ENCODE data around the gene LRP6. TPM values are rescaled to one million over a fixed set of nuclear protein-coding genes. Genes with fewer than 3 reads are reported as not detected.

LRP6 gene
- total and polyA plus RNA-seq, 10 of the 15 experiments (the other 5 are each of a cell fraction or from before 2014, with no cell fraction given) = 1.5 to 14.9 (median 6.1) TPM

GRCh38 chr12:12097891-12098690 lies 168.8 kb downstream of the LRP6 start:
- Histone ChIP-seq H4K20me1 (ENCODE audit: control insufficient read depth, insufficient read depth) (no peaks in the 10 kb centered on the region), H3K27me3 (replicated peaks in 1 of 2; ENCODE audit: control insufficient read depth in 2 of 2, insufficient read depth in 2 of 2, low read length in 1 of 2) (no peaks in the 10 kb centered on the region), H3K4me1 (ENCODE audit: control insufficient read depth, insufficient read depth, low read length) (no peaks in the 10 kb centered on the region), H3K4me2 (ENCODE audit: control insufficient read depth, insufficient read depth) (no peak overlapping the region), H2AFZ (ENCODE audit: control insufficient read depth, low read depth, low read length) (no peak overlapping the region), H3K36me3 (ENCODE audit: control insufficient read depth in 2 of 2, insufficient read depth in 2 of 2, low read length in 1 of 2) (no peaks in the 10 kb centered on the region), H3K4me3 (no peak overlapping the region), H3K9me3 (replicated peaks; ENCODE audit: control insufficient read depth, insufficient read depth, low read length) (no peaks in the 10 kb centered on the region), H3K79me2 (ENCODE audit: control insufficient read depth, insufficient read depth, low read length) (no peaks in the 10 kb centered on the region), H3K9ac (ENCODE audit: control insufficient read depth, insufficient read depth, low read length) (no peak overlapping the region), H3K27ac (ENCODE audit: control insufficient read depth, insufficient read depth) (no peak overlapping the region)
- FAIRE-seq (no peak), ATAC-seq (no peak), DNase-seq (ENCODE audit: low read depth, low spot score) (no peak)
- BruUV-seq (replicated peaks) = no TSS peak
- 49% methylated on average over 6 of the region's 6 CpGs for WGBS (ENCODE audit: insufficient coverage, insufficient replicate concordance, low lambda C conversion rate, missing lambda C conversion rate)
- intact Hi-C loops (cut with micrococcal nuclease; ENCODE audit: unreplicated experiment) (no loop called here), in situ Hi-C loops (cut with MboI) (no loop called here)
- TF ChIP-seq CBFB (IDR thresholded peaks at IDR 0.05; ENCODE audit: low read depth) (no peak), E2F4 (IDR thresholded peaks at IDR 0.05; ENCODE audit: low read depth, low read length) (no peak), RUNX3 (IDR thresholded peaks at IDR 0.05; ENCODE audit: low read length) (no peak), SMARCA5 (IDR thresholded peaks at IDR 0.05) (no peak), MXI1 (IDR thresholded peaks at IDR 0.05; ENCODE audit: low read depth, low read length) (no peak), PAX5 (IDR thresholded peaks at IDR 0.05; ENCODE audit: borderline replicate concordance, low read depth, low read length) (no peak), RAD21 (IDR thresholded peaks at IDR 0.05; ENCODE audit: insufficient read depth, low read depth, low read length) (no peak), PKNOX1 (IDR thresholded peaks at IDR 0.05) (no peak), RELA (IDR thresholded peaks at IDR 0.05; ENCODE audit: borderline replicate concordance, partially characterized antibody) (no peak), FOS (IDR thresholded peaks at IDR 0.05; ENCODE audit: borderline replicate concordance, extremely low read depth, insufficient read length) (no peak)
- RAD21 ChIA-PET (ENCODE audit: unreplicated experiment) = interaction anchor here (0.5 kb wide), 1 partner anchor 13 kb away, joined by 5 read pairs; no protein-coding TSS in a partner anchor
- POLR2A ChIA-PET = no interaction called here
- CTCF ChIA-PET = interaction anchor here (0.7 to 1.1 kb wide), 2 partner anchors 10 to 234 kb away, joined by 3 read pairs; no protein-coding TSS in a partner anchor
- SMC1A ChIA-PET (ENCODE audit: uncharacterized antibody, unreplicated experiment) = no interaction called here

Data from GM12878 (cell line).